HFF-Myc (cell line): ENCODE data around the gene KCNJ6.
"Not testable (repeated sequence)": the region's sequence is repeated elsewhere in the genome, so short reads cannot be mapped to it uniquely, and the experiment has no call there.

Experiments
- DNase-seq: peaks from one replicate; pipeline ENCODE4 v3.0.0-alpha.2; 2011; ENCODE audit warnings: low read depth; ENCODE audit errors: extremely low read depth
- H3K4me3 ChIP-seq: replicated peaks from 2 replicates; pipeline ENCODE4 v1.5.1; 2011; ENCODE audit warnings: low read depth, mild to moderate bottlenecking, control low read depth, low read length
- CTCF ChIP-seq: IDR thresholded peaks from 2 replicates; pipeline ENCODE4 v1.5.1; 2012; ENCODE audit warnings: mild to moderate bottlenecking, low read depth, low read length, control low read depth; ENCODE audit errors: missing control alignments

KCNJ6 gene

GRCh38 chr21:37587635-37588177, 328.6 kb downstream of the KCNJ6 start:
- no peak for DNase-seq
- no peak for TF ChIP-seq CTCF
- H3K4me3 ChIP-seq: no peak overlapping the region

GRCh38 chr21:37587203-37587602, 329.1 kb downstream of the KCNJ6 start:
- TF ChIP-seq CTCF: no peak
- H3K4me3 ChIP-seq: no peak overlapping the region
- DNase-seq: no peak

- no peak overlapping the region for H3K4me3 ChIP-seq
- DNase-seq: peak; percentile 33
- peak; percentile 76 for TF ChIP-seq CTCF
Measured at GRCh38 chr21:37582590-37582989, 333.7 kb downstream of the KCNJ6 start.

- no peak for TF ChIP-seq CTCF
- DNase-seq: no peak
- H3K4me3 ChIP-seq: no peak overlapping the region
Measured at GRCh38 chr21:37580666-37581065, 335.6 kb downstream of the KCNJ6 start.

GRCh38 chr21:37579356-37579755, 336.9 kb downstream of the KCNJ6 start:
- TF ChIP-seq CTCF: no peak
- DNase-seq: no peak
- no peak overlapping the region for H3K4me3 ChIP-seq

- no peak for TF ChIP-seq CTCF
- no peak for DNase-seq
- no peak overlapping the region for H3K4me3 ChIP-seq
Measured at GRCh38 chr21:37578471-37579126, 337.7 kb downstream of the KCNJ6 start.

- DNase-seq: not testable (repeated sequence)
Measured at GRCh38 chr21:37576929-37577328, 339.3 kb downstream of the KCNJ6 start.

More at GRCh38 chr21:37576929-37577328, 339.3 kb downstream of the KCNJ6 start:
- not testable (repeated sequence) for H3K4me3 ChIP-seq
